ENCODE data around the gene ZNF672. TPM values are rescaled to one million over a fixed set of nuclear protein-coding genes. Genes with fewer than 3 reads are reported as not detected.
"Not testable (repeated sequence)": the region's sequence is repeated elsewhere in the genome, so short reads cannot be mapped to it uniquely, and the experiment has no call there.

Gene ZNF672
- total RNA-seq, 1 experiment from 2014 or later, result 27.7 TPM

- no peak overlapping the region for H3K4me3 ChIP-seq
- no peaks in the 10 kb centered on the region for H3K27me3 ChIP-seq (replicated peaks)
- H3K36me3 ChIP-seq, result no peaks in the 10 kb centered on the region
- no peak overlapping the region for H3K27ac ChIP-seq
- no peaks in the 10 kb centered on the region for H3K9me3 ChIP-seq (replicated peaks)
- DNase-seq (ENCODE audit: low read depth in 1 of 2, low spot score in 2 of 2), result no peak
- no peaks in the 10 kb centered on the region for H3K4me1 ChIP-seq (replicated peaks)
These were observed 47.6 kb downstream of the ZNF672 start for GRCh38 chr1:248885646-248886045.

DNA sequence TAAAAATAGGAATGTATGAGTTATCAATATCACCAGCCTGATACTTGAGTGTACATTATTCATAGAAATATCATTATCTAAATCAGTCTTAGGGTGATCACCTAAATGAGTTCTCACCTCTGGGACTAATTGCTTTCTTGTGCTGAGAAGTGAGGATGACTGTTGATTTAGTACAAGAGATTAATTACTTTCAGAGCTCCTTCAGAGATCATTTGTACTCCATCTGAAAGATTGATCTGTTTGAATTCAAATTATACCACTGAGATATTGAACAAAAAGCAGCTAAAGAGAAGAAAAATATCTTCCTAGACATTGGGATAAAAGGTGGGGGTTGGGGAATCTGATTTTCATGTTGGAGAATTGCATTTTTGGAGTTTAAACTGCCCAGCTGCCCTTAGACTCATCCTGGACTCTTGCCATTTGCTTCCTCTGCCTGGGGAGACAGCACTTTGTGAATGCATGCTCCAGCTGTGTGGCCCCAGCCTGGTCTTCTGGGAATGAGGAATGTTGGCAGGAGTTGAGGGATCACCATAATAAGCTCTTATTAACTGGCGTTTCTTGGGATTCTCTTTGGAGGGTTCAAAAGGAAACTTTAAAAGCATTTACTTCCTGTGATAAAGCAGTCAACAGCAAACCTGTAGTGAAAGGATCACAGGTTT, 48.3 kb downstream of the ZNF672 start:
- H3K27ac ChIP-seq, result no peak overlapping the region
- no peaks in the 10 kb centered on the region for H3K4me1 ChIP-seq (replicated peaks)
- DNase-seq (ENCODE audit: low read depth in 1 of 2, low spot score in 2 of 2), result no peak
- no peaks in the 10 kb centered on the region for H3K27me3 ChIP-seq (replicated peaks)
- H3K36me3 ChIP-seq, result no peaks in the 10 kb centered on the region
- H3K9me3 ChIP-seq (replicated peaks), result no peaks in the 10 kb centered on the region
- no peak overlapping the region for H3K4me3 ChIP-seq

DNA sequence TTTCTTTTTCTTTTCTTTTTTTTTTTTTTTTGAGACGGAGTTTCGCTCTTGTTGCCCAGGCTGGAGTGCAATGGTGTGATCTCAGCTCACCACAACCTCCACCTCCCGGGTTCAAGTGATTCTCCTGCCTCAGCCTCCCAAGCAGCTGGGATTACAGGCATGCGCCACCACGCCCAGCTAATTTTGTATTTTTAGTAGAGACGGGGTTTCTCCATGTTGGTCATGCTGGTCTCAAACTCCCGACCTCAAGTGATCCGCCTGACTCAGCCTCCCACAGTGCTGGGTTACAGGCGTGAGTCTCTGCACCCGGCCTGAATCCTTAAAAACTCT, 51.9 kb downstream of the ZNF672 start:
- DNase-seq (ENCODE audit: low read depth in 1 of 2, low spot score in 2 of 2); H3K27ac ChIP-seq; H3K4me1 ChIP-seq (replicated peaks); H3K4me3 ChIP-seq; H3K27me3 ChIP-seq (replicated peaks); H3K36me3 ChIP-seq; H3K9me3 ChIP-seq (replicated peaks): not testable (repeated sequence)

DNA sequence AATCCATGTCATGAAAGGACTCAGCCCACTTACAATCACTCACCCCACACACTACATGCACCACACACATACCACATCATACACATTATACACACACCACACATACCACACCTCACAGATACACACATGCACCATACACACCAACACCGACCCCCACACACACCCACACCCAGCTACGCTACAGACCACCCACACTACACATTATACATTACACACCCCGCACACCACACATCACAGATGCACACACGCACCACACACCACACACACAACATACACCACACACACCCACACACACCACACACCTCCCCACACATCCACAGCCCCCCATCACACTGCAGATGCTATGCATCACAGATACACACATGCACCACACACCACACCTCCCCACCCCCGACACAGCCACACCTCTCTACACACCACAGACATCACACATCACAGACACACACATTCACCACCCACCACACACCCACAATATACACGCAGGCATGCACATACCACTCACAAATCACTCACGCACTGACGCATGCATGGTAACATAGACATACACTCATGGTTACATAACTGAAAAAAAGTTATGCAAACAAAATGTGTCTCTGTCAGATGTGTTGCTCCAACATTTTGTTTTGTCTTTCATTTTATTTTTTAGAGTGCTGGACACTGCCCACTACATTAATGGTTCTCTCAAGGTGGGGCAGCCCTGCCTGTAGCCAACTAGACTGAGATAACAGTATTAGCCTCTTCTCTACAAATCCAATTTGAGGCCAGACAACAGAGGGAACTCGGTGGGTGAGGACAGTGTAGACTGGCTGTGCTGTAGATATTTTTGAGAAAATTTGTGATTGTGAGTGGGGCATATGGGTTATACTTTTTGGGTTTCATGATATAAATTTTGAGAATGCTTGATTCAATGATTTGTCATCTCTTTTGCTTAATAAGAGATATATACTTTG, 52.8 kb downstream of the ZNF672 start:
- Histone ChIP-seq H3K27me3 (replicated peaks) (no peaks in the 10 kb centered on the region; the same call in 1 of the 2 replicates), H3K36me3 (no peaks in the 10 kb centered on the region), H3K9me3 (replicated peaks) (no peaks in the 10 kb centered on the region), H3K27ac (no peak overlapping the region), H3K4me3 (no peak overlapping the region), H3K4me1 (replicated peaks) (no peaks in the 10 kb centered on the region)
- DNase-seq (ENCODE audit: low read depth in 1 of 2, low spot score in 2 of 2), result no peak

- Histone ChIP-seq H3K4me3 (no peak overlapping the region), H3K27ac (no peak overlapping the region), H3K36me3 (no peaks in the 10 kb centered on the region), H3K4me1 (replicated peaks) (no peaks in the 10 kb centered on the region), H3K27me3 (replicated peaks) (no peaks in the 10 kb centered on the region; the same call in 1 of the 2 replicates), H3K9me3 (replicated peaks) (no peaks in the 10 kb centered on the region)
- no peak for DNase-seq (ENCODE audit: low read depth in 1 of 2, low spot score in 2 of 2)
These were observed 53.7 kb downstream of the ZNF672 start for GRCh38 chr1:248891758-248892157.

GRCh38 chr1:248892590-248892989, 54.6 kb downstream of the ZNF672 start:
- Histone ChIP-seq H3K4me1 (replicated peaks) (no peaks in the 10 kb centered on the region), H3K27me3 (replicated peaks) (no peaks in the 10 kb centered on the region; the same call in 1 of the 2 replicates), H3K9me3 (replicated peaks) (no peaks in the 10 kb centered on the region), H3K27ac (no peak overlapping the region), H3K4me3 (no peak overlapping the region), H3K36me3 (no peaks in the 10 kb centered on the region)
- no peak for DNase-seq (ENCODE audit: low read depth in 1 of 2, low spot score in 2 of 2)

DNA sequence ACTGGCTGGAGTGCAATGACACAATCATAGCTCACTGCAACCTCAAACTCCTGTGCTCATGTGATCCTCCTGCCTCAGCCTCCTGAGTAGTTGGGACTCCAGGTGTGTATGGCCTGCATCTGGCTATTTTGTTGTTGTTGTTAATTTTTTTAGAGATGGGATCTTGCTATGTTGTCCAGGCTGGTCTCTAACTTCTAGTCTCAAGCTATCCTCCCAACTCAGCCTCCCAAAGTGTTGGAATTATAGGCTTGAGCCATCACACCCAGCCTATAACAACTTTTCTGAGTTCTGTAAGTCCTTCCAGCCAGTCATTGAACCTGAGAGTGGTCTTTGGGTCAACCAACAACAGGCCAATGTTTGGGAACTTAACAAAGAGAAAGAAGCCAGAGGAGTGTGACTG, 56.8 kb downstream of the ZNF672 start:
- H3K4me1 ChIP-seq (replicated peaks), result no peaks in the 10 kb centered on the region
- H3K36me3 ChIP-seq, result no peaks in the 10 kb centered on the region
- no peaks in the 10 kb centered on the region; the same call in 1 of the 2 replicates for H3K27me3 ChIP-seq (replicated peaks)
- no peak for DNase-seq (ENCODE audit: low read depth in 1 of 2, low spot score in 2 of 2)
- H3K4me3 ChIP-seq, result no peak overlapping the region
- H3K9me3 ChIP-seq (replicated peaks), result no peaks in the 10 kb centered on the region
- H3K27ac ChIP-seq, result no peak overlapping the region

GRCh38 chr1:248897412-248898337, 59.7 kb downstream of the ZNF672 start:
- Histone ChIP-seq H3K27me3 (replicated peaks) (no peaks in the 10 kb centered on the region; the same call in 1 of the 2 replicates), H3K4me3 (no peak overlapping the region), H3K4me1 (replicated peaks) (no peaks in the 10 kb centered on the region), H3K27ac (no peak overlapping the region), H3K9me3 (replicated peaks) (no peaks in the 10 kb centered on the region), H3K36me3 (no peaks in the 10 kb centered on the region)
- no peak for DNase-seq (ENCODE audit: low read depth in 1 of 2, low spot score in 2 of 2)

Other genes starting within 250 kb of the ZNF672 start
- not detected in 2 replicates for gene OR2T10, start 240.5 kb upstream of the ZNF672 start, total RNA-seq (2014; rRNA removed; shearing (Covaris generic))
- not detected in 2 replicates for gene OR2T11, start 203.1 kb upstream of the ZNF672 start, total RNA-seq (2014; rRNA removed; shearing (Covaris generic))
- not detected in 2 replicates for gene OR2T35, start 192.9 kb upstream of the ZNF672 start, total RNA-seq (2014; rRNA removed; shearing (Covaris generic))
- not detected in 2 replicates for gene OR2T27, start 182.7 kb upstream of the ZNF672 start, total RNA-seq (2014; rRNA removed; shearing (Covaris generic))
- not detected in 2 replicates for gene OR14I1, start 135.5 kb upstream of the ZNF672 start, total RNA-seq (2014; rRNA removed; shearing (Covaris generic))
- not detected in 2 replicates for gene LYPD8, start 82.5 kb upstream of the ZNF672 start, total RNA-seq (2014; rRNA removed; shearing (Covaris generic))
- gene SH3BP5L, start 12.3 kb upstream of the ZNF672 start, total RNA-seq (2014; rRNA removed; shearing (Covaris generic)), result 26.1 and 34.1 TPM in 2 replicates
- gene ZNF692, start 20.9 kb downstream of the ZNF672 start, total RNA-seq (2014; rRNA removed; shearing (Covaris generic)), result 8.8 and 11.1 TPM in 2 replicates
- gene PGBD2, start 68.0 kb downstream of the ZNF672 start, total RNA-seq (2014; rRNA removed; shearing (Covaris generic)), result 2.6 and 5.9 TPM in 2 replicates

Data from SJSA1 (cell line).